Measurements from ENCODE around the gene CTDSPL. TPM values are rescaled to one million over a fixed set of nuclear protein-coding genes. Genes with fewer than 3 reads are reported as not detected.

The CTDSPL gene
- total and polyA plus RNA-seq, 2 experiments from 2014 or later, result 29.2 to 33.7 TPM

- no peaks in the 10 kb centered on the region for H3K9me2 ChIP-seq (replicated peaks; ENCODE audit: insufficient read depth)
- H4K20me1 ChIP-seq (ENCODE audit: insufficient read depth, poor library complexity, severe bottlenecking), result no peaks in the 10 kb centered on the region
- H2AFZ ChIP-seq, result no peak overlapping the region
- DNase-seq (ENCODE audit: low spot score), result peak; percentile 79
- no peaks in the 10 kb centered on the region for H3K9me3 ChIP-seq (ENCODE audit: low read depth)
- no peaks in the 10 kb centered on the region for H3K27me3 ChIP-seq
- peaks cover 14% of the 10 kb centered on the region for H3K4me1 ChIP-seq (ENCODE audit: insufficient read depth)
- H3K4me2 ChIP-seq, result no peak overlapping the region
- no peaks in the 10 kb centered on the region for H3K36me3 ChIP-seq (replicated peaks; ENCODE audit: insufficient read depth, low read depth)
- WGBS (ENCODE audit: low lambda C conversion rate, missing lambda C conversion rate), result 54% methylated on average over 7 of the region's 7 CpGs
- H3K4me3 ChIP-seq, result no peak overlapping the region
- H3K27ac ChIP-seq, result no peak overlapping the region
- TF ChIP-seq EZH2 (IDR thresholded peaks at IDR 0.05; ENCODE audit: borderline replicate concordance) (no peak), CTCF (IDR thresholded peaks at IDR 0.05; ENCODE audit: poor library complexity) (peak; percentile 63)
- peaks cover 4% of the 10 kb centered on the region for H3K79me2 ChIP-seq
Observed at GRCh38 chr3:37967260-37967881, 105.7 kb downstream of the CTDSPL start.

- Histone ChIP-seq H3K27ac (no peak overlapping the region), H4K20me1 (ENCODE audit: insufficient read depth, poor library complexity, severe bottlenecking) (no peaks in the 10 kb centered on the region), H3K4me3 (no peak overlapping the region), H3K9me2 (replicated peaks; ENCODE audit: insufficient read depth) (no peaks in the 10 kb centered on the region), H3K4me2 (no peak overlapping the region), H3K36me3 (replicated peaks; ENCODE audit: insufficient read depth, low read depth) (no peaks in the 10 kb centered on the region), H2AFZ (no peak overlapping the region), H3K9me3 (ENCODE audit: low read depth) (no peaks in the 10 kb centered on the region), H3K4me1 (ENCODE audit: insufficient read depth) (peaks cover 6% of the 10 kb centered on the region), H3K79me2 (peaks cover 4% of the 10 kb centered on the region), H3K27me3 (no peaks in the 10 kb centered on the region)
- WGBS (ENCODE audit: low lambda C conversion rate, missing lambda C conversion rate), result 95% methylated on average over 9 of the region's 9 CpGs
- no peak for DNase-seq (ENCODE audit: low spot score)
- TF ChIP-seq EZH2 (IDR thresholded peaks at IDR 0.05; ENCODE audit: borderline replicate concordance) (no peak), EZH2phosphoT487 (IDR thresholded peaks at IDR 0.05; ENCODE audit: low read depth, severe bottlenecking, unreplicated experiment) (no peak), CTCF (IDR thresholded peaks at IDR 0.05; ENCODE audit: poor library complexity) (no peak)
Observed at GRCh38 chr3:37968199-37968598, 106.5 kb downstream of the CTDSPL start.

- H3K27ac ChIP-seq, result no peak overlapping the region
- peaks cover 4% of the 10 kb centered on the region for H3K79me2 ChIP-seq
- WGBS (ENCODE audit: low lambda C conversion rate, missing lambda C conversion rate), result 90% methylated on average over 15 of the region's 15 CpGs
Observed at GRCh38 chr3:37968813-37969595, 107.3 kb downstream of the CTDSPL start.

More at GRCh38 chr3:37968813-37969595, 107.3 kb downstream of the CTDSPL start:
- H3K9me3 ChIP-seq (ENCODE audit: low read depth), result no peaks in the 10 kb centered on the region
- no peak overlapping the region for H2AFZ ChIP-seq
- H3K4me1 ChIP-seq (ENCODE audit: insufficient read depth), result no peaks in the 10 kb centered on the region
- H3K36me3 ChIP-seq (replicated peaks; ENCODE audit: insufficient read depth, low read depth), result no peaks in the 10 kb centered on the region
- H4K20me1 ChIP-seq (ENCODE audit: insufficient read depth, poor library complexity, severe bottlenecking), result no peaks in the 10 kb centered on the region
- no peak overlapping the region for H3K4me3 ChIP-seq
- no peaks in the 10 kb centered on the region for H3K27me3 ChIP-seq
- TF ChIP-seq EZH2 (IDR thresholded peaks at IDR 0.05; ENCODE audit: borderline replicate concordance) (no peak), CTCF (IDR thresholded peaks at IDR 0.05; ENCODE audit: poor library complexity) (no peak), EZH2phosphoT487 (IDR thresholded peaks at IDR 0.05; ENCODE audit: low read depth, severe bottlenecking, unreplicated experiment) (no peak)
- DNase-seq (ENCODE audit: low spot score), result no peak
- no peaks in the 10 kb centered on the region for H3K9me2 ChIP-seq (replicated peaks; ENCODE audit: insufficient read depth)
- H3K4me2 ChIP-seq, result no peak overlapping the region
